Caco-2 (cell line): Measurements from ENCODE around the gene HOXD10. TPM values are rescaled to one million over a fixed set of nuclear protein-coding genes. Genes with fewer than 3 reads are reported as not detected.
A peak's percentile ranks its signal among the peaks of the same experiment; 100 is the strongest.

Experiments used
- BruUV-seq: library from RNA; stranded (reverse); fragments of 400-500 nt; replicated peaks from 2 replicates; lab custom pipeline; 2021; lab: Mats Ljungman, UMichigan
- CTCF ChIA-PET: fragments of 300-600 bp; sonication (Branson Sonifier 250); formaldehyde crosslinking; loops from one replicate; lab custom pipeline; 2022; ENCODE audit warnings: antibody characterized with exemption; lab: Charles Lee
- POLR2A ChIA-PET: fragments of 300-600 bp; sonication (Branson Sonifier 250); formaldehyde crosslinking; loops from one replicate; lab custom pipeline; 2022; ENCODE audit warnings: antibody characterized with exemption; lab: Charles Lee
- DNase-seq, 2 experiments: peaks; one replicate each; pipeline versions ENCODE4 v3.0.0 to v3.0.0-alpha.2; 2020 to 2022
- H3K27me3 ChIP-seq: replicated peaks from 2 replicates; pipeline ENCODE4 v1.6.0; 2011; ENCODE audit warnings: low read length; ENCODE audit not compliant: control insufficient read depth, insufficient read depth
- H3K36me3 ChIP-seq: 2 replicates; pipeline ENCODE4 v1.5.1; 2011; ENCODE audit warnings: low read length; ENCODE audit not compliant: control insufficient read depth, insufficient read depth
- H3K4me1 ChIP-seq: fragments of 250-450 bp; sonication (Bioruptor Pico); 2 replicates; pipeline ENCODE4 v1.5.1; 2020; ENCODE audit warnings: mild to moderate bottlenecking
- H3K4me3 ChIP-seq: 2 replicates; pipeline ENCODE4 v1.5.1; 2011; ENCODE audit warnings: low read depth, mild to moderate bottlenecking, control low read depth, low read length
- H3K9me3 ChIP-seq: fragments of 250-450 bp; sonication (Bioruptor Pico); 2 replicates; pipeline ENCODE4 v1.5.1; 2020; ENCODE audit warnings: mild to moderate bottlenecking, moderate library complexity
- H3K27ac Mint-ChIP-seq: one replicate; pipeline ENCODE4 v1.8.0; 2022; ENCODE audit warnings: mixed read lengths; ENCODE audit not compliant: unreplicated experiment
- H3K27me3 Mint-ChIP-seq: one replicate; pipeline ENCODE4 v1.8.0; 2022; ENCODE audit warnings: mixed read lengths; ENCODE audit not compliant: insufficient read depth, unreplicated experiment
- H3K36me3 Mint-ChIP-seq: one replicate; pipeline ENCODE4 v1.8.0; 2022; ENCODE audit warnings: mild to moderate bottlenecking, mixed read lengths; ENCODE audit not compliant: insufficient read depth, unreplicated experiment
- H3K4me1 Mint-ChIP-seq: one replicate; pipeline ENCODE4 v1.8.0; 2022; ENCODE audit warnings: low read depth, mixed read lengths; ENCODE audit not compliant: unreplicated experiment
- H3K4me3 Mint-ChIP-seq: one replicate; pipeline ENCODE4 v1.8.0; 2022; ENCODE audit warnings: mild to moderate bottlenecking, moderate library complexity, mixed read lengths; ENCODE audit not compliant: unreplicated experiment
- H3K9me3 Mint-ChIP-seq: one replicate; pipeline ENCODE4 v1.8.0; 2022; ENCODE audit warnings: mixed read lengths; ENCODE audit not compliant: unreplicated experiment
- intact Hi-C: fragments of 100-400 bp; cut with micrococcal nuclease; formaldehyde crosslinking; loops from one replicate; pipeline ENCODE4 v1.10.0; 2022; ENCODE audit not compliant: unreplicated experiment
- total RNA-seq: library from RNA; stranded (reverse); gene quantifications from 2 replicates; pipeline ENCODE4 v1.2.3, GENCODE V29; 2022
- TF ChIP-seq, protein P1 (sequence below), 2 experiments: fragments of 200-600 bp in 1 of 2; IDR thresholded peaks; 1 replicate in 1 of 2; 2 replicates in 1 of 2; pipeline versions ENCODE4 v1.5.1 to v1.8.0; 2011 to 2022; ENCODE audit warnings: antibody characterized with exemption in 1 of 2, control low read depth in 1 of 2, inconsistent platforms in 1 of 2, low read depth in 1 of 2, low read length in 1 of 2, mild to moderate bottlenecking in 1 of 2, moderate library complexity in 1 of 2; ENCODE audit not compliant: insufficient read depth in 1 of 2, severe bottlenecking in 1 of 2, unreplicated experiment in 1 of 2

HOXD10 gene
- total RNA-seq, 1 experiment from 2014 or later: not detected

DNA sequence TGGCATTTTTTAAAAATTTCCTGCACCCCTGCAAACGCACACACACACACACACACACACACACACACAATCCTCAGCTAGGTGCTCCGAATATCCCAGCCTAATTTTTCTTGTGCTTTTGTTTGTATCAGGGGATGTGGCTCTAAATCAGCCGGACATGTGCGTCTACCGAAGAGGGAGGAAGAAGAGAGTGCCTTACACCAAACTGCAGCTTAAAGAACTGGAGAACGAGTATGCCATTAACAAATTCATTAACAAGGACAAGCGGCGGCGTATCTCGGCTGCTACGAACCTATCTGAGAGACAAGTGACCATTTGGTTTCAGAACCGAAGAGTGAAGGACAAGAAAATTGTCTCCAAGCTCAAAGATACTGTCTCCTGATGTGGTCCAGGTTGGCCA lies 22.2 kb upstream of the HOXD10 start:
- peaks cover 13% of the 10 kb centered on the region for H3K4me1 ChIP-seq
- intact Hi-C loops: loop anchor here (10.0 kb wide), 2 partner anchors 490 to 1060 kb away; no protein-coding TSS in a partner anchor
- Mint-ChIP-seq H3K27ac (no peak overlapping the region), H3K4me1 (no peaks in the 10 kb centered on the region), H3K27me3 (peaks cover 45% of the 10 kb centered on the region), H3K36me3 (no peaks in the 10 kb centered on the region), H3K9me3 (no peaks in the 10 kb centered on the region), H3K4me3 (no peak overlapping the region)
- no peak overlapping the region for H3K4me3 ChIP-seq
- peaks cover 14% of the 10 kb centered on the region for H3K27me3 ChIP-seq
- ChIA-PET POLR2A (no interaction called here), CTCF (interaction anchor here (0.7 kb wide), 1 partner anchor 32 kb away, joined by 3 read pairs; no protein-coding TSS in a partner anchor)
- TF ChIP-seq, protein P1, sequence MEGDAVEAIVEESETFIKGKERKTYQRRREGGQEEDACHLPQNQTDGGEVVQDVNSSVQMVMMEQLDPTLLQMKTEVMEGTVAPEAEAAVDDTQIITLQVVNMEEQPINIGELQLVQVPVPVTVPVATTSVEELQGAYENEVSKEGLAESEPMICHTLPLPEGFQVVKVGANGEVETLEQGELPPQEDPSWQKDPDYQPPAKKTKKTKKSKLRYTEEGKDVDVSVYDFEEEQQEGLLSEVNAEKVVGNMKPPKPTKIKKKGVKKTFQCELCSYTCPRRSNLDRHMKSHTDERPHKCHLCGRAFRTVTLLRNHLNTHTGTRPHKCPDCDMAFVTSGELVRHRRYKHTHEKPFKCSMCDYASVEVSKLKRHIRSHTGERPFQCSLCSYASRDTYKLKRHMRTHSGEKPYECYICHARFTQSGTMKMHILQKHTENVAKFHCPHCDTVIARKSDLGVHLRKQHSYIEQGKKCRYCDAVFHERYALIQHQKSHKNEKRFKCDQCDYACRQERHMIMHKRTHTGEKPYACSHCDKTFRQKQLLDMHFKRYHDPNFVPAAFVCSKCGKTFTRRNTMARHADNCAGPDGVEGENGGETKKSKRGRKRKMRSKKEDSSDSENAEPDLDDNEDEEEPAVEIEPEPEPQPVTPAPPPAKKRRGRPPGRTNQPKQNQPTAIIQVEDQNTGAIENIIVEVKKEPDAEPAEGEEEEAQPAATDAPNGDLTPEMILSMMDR (IDR thresholded peaks at IDR 0.05; ENCODE audit: insufficient read depth in 1 of 2, low read depth in 1 of 2, low read length in 1 of 2, severe bottlenecking in 1 of 2, unreplicated experiment in 1 of 2): no peak
- no TSS peak for BruUV-seq
- H3K9me3 ChIP-seq: no peaks in the 10 kb centered on the region
- no peak for DNase-seq
- no peaks in the 10 kb centered on the region for H3K36me3 ChIP-seq

DNA sequence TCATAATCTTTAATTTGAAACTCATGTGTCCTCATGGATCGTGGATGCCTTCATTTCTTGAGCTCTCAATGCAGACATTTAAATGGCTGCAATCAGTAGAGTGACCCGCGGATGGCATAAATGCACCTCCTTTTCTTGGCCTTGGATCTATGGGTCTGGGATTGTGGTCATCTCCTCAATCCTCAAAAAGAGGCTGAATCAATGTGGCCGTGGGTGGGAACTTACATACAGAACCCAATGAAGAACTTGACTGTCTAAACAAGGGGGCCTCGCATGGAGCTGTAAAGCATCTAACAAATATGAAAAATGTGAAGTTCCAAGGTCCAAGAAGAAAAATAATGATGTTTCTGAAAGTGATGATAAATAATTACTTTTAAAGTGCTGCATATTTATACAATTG lies 21.2 kb upstream of the HOXD10 start:
- BruUV-seq: no TSS peak
- CTCF ChIA-PET: interaction anchor here (0.6 to 1.5 kb wide), 3 partner anchors 16 to 143 kb away, joined by 3 read pairs; partner anchors contain the start of gene LNPK
- Histone ChIP-seq H3K4me3 (no peak overlapping the region), H3K27me3 (peaks cover 14% of the 10 kb centered on the region), H3K4me1 (peaks cover 13% of the 10 kb centered on the region), H3K9me3 (no peaks in the 10 kb centered on the region), H3K36me3 (no peaks in the 10 kb centered on the region)
- H3K9me3 Mint-ChIP-seq: no peaks in the 10 kb centered on the region
- H3K27me3 Mint-ChIP-seq: peaks cover 41% of the 10 kb centered on the region
- H3K27ac Mint-ChIP-seq: no peak overlapping the region
- no peak for DNase-seq
- H3K4me1 Mint-ChIP-seq: no peaks in the 10 kb centered on the region
- POLR2A ChIA-PET: no interaction called here
- intact Hi-C loops: loop anchor here (10.0 kb wide), 2 partner anchors 491 to 1061 kb away; no protein-coding TSS in a partner anchor
- H3K4me3 Mint-ChIP-seq: no peak overlapping the region
- H3K36me3 Mint-ChIP-seq: no peaks in the 10 kb centered on the region
- TF ChIP-seq, protein P1 (IDR thresholded peaks at IDR 0.05; ENCODE audit: insufficient read depth in 1 of 2, low read depth in 1 of 2, low read length in 1 of 2, severe bottlenecking in 1 of 2, unreplicated experiment in 1 of 2): no peak

DNA sequence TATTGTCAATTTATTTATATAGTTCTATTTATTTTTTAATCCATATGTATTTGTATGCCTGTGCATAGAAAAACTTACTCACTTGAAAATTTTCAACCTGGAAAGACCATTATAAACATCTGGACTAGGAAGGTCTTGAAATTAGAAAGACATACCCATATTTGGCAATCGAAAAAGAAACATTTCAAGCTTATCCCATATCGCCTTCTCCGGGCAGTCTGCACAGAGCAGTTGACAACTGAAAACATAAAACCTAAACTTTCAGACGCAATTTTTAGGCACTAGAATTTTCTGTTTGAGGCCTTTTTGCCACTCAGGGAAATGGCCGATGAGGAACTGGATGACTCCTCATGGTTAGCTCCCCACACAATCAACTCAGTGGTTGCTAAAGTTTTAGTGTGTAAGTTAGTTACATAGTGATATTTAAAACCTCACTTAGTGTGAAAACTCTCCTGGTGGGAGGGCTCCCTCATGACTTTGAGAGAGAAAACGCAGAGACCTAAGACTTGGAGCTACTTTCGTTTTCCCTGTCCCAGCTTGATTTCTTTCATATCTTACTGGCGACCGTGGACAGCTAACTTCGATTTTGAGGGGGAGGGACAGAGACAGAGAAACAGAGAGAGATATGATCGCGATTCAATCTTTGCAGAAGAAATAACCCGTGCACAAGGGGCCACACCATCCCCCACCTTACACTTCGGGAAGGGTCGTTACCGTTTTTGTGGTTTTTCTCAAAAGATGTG lies 20.2 kb upstream of the HOXD10 start:
- Mint-ChIP-seq H3K27ac (no peak overlapping the region), H3K36me3 (no peaks in the 10 kb centered on the region), H3K9me3 (no peaks in the 10 kb centered on the region), H3K4me1 (no peaks in the 10 kb centered on the region), H3K4me3 (peak overlapping the region; percentile 66), H3K27me3 (peaks cover 41% of the 10 kb centered on the region)
- Histone ChIP-seq H3K27me3 (peaks cover 14% of the 10 kb centered on the region), H3K36me3 (no peaks in the 10 kb centered on the region), H3K4me3 (peak overlapping the region; percentile 42; the same call in 1 of the 2 replicates), H3K9me3 (no peaks in the 10 kb centered on the region), H3K4me1 (peaks cover 13% of the 10 kb centered on the region)
- CTCF ChIA-PET: interaction anchor here (0.8 to 2.0 kb wide), 6 partner anchors 8 to 1347 kb away, joined by 3 to 4 read pairs (median 3); partner anchors contain the start of gene LNPK
- no TSS peak for BruUV-seq
- peak in 1 of 2 experiments; percentile 7 for DNase-seq
- POLR2A ChIA-PET: interaction anchor here (0.5 kb wide), 1 partner anchor 30 kb away, joined by 5 read pairs; no protein-coding TSS in a partner anchor
- intact Hi-C loops: loop anchor here (2.0 to 10.0 kb wide), 3 partner anchors 492 to 1062 kb away; no protein-coding TSS in a partner anchor
- TF ChIP-seq, protein P1 (IDR thresholded peaks at IDR 0.05; ENCODE audit: insufficient read depth in 1 of 2, low read depth in 1 of 2, low read length in 1 of 2, severe bottlenecking in 1 of 2, unreplicated experiment in 1 of 2): no peak
